Measurements from ENCODE around the gene ZNF581.

ZNF581 gene

DNA sequence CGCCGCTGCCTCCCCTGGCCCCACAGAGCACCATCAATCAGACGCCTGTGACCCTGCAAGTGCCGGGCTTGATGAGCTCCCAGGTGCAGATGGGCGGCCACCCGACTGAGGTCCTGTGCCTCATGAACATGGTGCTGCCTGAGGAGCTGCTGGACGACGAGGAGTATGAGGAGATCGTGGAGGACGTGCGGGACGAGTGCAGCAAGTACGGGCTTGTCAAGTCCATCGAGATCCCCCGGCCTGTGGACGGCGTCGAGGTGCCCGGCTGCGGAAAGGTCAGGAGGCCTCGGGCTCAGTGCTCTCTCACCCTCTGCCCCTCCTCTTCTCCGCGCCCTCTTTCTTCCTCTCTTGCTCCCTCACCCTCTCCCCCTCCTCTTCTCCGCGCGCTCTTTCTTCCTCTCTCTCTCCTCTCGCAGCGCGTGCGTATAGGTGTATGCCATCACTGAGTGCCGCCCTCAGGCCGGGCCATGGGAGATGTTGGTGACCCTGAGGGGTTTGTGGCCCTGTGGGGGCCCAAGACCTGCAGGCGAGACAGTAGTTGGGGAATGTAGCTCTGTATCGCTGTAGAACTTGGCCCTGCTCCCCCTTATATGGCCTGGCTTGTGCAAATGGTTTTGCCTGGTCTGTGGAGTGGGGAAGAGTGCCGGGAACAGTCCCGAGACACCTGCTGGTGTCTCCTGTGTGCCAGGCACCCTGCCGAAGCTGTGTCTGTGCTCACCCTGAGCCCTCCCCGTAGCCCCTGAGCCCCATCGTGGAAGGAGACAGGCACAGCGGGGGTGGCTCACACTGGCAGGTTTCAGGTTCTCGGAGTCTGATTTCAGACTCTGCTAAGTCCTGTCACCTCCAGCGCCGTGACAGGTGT, 26.2 kb downstream of the ZNF581 start:
- no peak overlapping the region for H3K4me3 ChIP-seq (ENCODE audit: low read depth, low read length)
- TF ChIP-seq, protein P1, sequence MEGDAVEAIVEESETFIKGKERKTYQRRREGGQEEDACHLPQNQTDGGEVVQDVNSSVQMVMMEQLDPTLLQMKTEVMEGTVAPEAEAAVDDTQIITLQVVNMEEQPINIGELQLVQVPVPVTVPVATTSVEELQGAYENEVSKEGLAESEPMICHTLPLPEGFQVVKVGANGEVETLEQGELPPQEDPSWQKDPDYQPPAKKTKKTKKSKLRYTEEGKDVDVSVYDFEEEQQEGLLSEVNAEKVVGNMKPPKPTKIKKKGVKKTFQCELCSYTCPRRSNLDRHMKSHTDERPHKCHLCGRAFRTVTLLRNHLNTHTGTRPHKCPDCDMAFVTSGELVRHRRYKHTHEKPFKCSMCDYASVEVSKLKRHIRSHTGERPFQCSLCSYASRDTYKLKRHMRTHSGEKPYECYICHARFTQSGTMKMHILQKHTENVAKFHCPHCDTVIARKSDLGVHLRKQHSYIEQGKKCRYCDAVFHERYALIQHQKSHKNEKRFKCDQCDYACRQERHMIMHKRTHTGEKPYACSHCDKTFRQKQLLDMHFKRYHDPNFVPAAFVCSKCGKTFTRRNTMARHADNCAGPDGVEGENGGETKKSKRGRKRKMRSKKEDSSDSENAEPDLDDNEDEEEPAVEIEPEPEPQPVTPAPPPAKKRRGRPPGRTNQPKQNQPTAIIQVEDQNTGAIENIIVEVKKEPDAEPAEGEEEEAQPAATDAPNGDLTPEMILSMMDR (IDR thresholded peaks at IDR 0.05; ENCODE audit: insufficient read depth, low read length, missing control alignments): no peak
- no peak for DNase-seq (ENCODE audit: low read depth, low spot score)
- POLR2A ChIA-PET: interaction anchor here (0.6 kb wide), 1 partner anchor 423 kb away, joined by 3 read pairs; no protein-coding TSS in a partner anchor
- CTCF ChIA-PET: interaction anchor here (1.3 kb wide), 1 partner anchor 10 kb away, joined by 4 read pairs; no protein-coding TSS in a partner anchor

DNA sequence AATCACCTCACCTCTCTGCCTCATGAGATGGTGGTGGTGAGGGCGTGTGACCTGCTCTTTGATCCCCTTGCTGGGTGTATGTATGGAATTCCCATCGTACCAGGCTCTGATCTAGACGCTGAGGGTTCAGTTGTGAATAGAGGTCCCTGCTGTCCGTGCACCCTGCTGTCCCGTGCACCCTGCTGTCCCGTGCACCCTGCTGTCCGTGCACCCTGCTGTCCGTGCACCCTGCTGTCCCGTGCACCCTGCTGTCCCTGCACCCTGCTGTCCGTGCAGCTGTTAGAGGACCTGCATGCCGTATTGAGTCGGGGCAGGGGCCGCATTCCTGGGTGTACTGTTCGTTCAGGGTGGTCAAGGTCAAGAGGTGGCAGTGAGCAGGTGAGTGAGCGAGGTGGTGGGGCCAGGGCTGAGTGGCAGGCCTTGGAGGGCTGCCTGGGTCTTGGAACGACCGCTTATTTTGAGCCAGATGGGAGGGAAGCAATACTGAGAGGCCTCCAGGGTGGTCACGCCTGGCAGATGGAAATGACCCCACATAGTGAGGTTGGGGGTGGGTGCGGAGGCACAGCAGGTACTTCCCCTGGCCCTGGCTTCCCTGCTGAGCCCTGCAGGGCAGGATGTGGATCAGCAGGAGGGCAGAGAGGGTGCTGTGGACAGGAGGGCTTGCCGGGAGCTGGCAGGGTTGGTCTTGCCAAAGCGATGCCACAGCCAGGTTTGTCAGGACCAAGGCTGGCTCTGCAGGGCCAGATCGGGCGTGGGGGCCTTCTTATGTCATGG, 27.0 kb downstream of the ZNF581 start:
- TF ChIP-seq, protein P1 (IDR thresholded peaks at IDR 0.05; ENCODE audit: insufficient read depth, low read length, missing control alignments): no peak
- ChIA-PET POLR2A (interaction anchor here (1.5 kb wide), 1 partner anchor 16 kb away, joined by 7 read pairs; the partner anchor contains the start of gene U2AF2), CTCF (interaction anchor here (0.8 to 2.4 kb wide), 7 partner anchors 12 to 43 kb away, joined by 3 to 32 read pairs (median 7); partner anchors contain the start of gene CCDC106)
- H3K4me3 ChIP-seq (ENCODE audit: low read depth, low read length): no peak overlapping the region
- no peak for DNase-seq (ENCODE audit: low read depth, low spot score)

DNA sequence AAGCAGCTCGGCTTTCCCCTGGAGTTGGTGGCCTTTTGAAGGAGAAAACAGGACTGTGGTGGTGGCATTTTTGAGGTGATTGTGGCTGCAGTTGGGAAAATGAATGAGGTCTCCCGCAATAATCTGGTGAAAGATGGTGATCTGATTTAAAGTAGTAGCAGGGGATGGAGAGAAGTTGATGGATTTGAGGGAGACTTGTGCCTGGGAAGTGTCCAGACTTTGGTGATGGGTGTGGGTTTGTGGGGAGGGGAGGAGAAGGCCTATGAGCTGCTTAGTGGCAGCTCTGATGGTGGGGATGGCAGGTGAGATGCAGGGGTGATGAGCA, 27.6 kb downstream of the ZNF581 start:
- TF ChIP-seq, protein P1 (IDR thresholded peaks at IDR 0.05; ENCODE audit: insufficient read depth, low read length, missing control alignments): no peak
- POLR2A ChIA-PET: interaction anchor here (0.9 to 1.5 kb wide), 2 partner anchors 15 to 16 kb away, joined by 3 to 7 read pairs; partner anchors contain the start of gene U2AF2

DNA sequence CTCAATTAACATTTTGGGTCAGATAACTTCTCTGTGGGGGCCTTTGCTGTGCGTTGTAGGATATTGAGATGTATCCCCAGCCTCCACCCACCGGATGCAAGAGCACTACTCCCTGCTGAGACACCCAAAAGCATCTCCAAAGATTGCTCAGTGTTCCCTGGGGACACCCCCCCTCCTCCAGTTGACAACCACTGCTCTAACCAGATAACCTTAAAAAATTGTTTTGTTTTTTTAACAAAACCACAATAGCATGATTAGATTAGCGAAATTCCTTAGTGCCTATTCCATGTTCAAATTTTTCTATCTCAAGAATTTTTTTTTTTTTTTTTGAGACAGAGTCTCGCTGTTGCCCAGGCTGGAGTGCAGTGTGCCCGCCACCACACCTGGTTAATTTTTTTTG, 29.0 kb downstream of the ZNF581 start:
- no peak overlapping the region for H3K4me3 ChIP-seq (ENCODE audit: low read depth, low read length)
- ChIA-PET CTCF (interaction anchor here (0.7 to 2.4 kb wide), 10 partner anchors 9 to 559 kb away, joined by 3 to 32 read pairs (median 6); partner anchors contain the start of gene CCDC106), POLR2A (interaction anchor here (1.5 kb wide), 1 partner anchor 18 kb away, joined by 7 read pairs; the partner anchor contains the start of gene U2AF2)
- TF ChIP-seq, protein P1 (IDR thresholded peaks at IDR 0.05; ENCODE audit: insufficient read depth, low read length, missing control alignments): no peak
- no peak for DNase-seq (ENCODE audit: low read depth, low spot score)

More for the DNA sequence above, 27.6 kb downstream of the ZNF581 start:
- H3K4me3 ChIP-seq (ENCODE audit: low read depth, low read length): no peak overlapping the region
- CTCF ChIA-PET: interaction anchor here (0.8 to 2.4 kb wide), 8 partner anchors 8 to 44 kb away, joined by 3 to 32 read pairs (median 6); partner anchors contain the start of gene CCDC106
- no peak for DNase-seq (ENCODE audit: low read depth, low spot score)

DNA sequence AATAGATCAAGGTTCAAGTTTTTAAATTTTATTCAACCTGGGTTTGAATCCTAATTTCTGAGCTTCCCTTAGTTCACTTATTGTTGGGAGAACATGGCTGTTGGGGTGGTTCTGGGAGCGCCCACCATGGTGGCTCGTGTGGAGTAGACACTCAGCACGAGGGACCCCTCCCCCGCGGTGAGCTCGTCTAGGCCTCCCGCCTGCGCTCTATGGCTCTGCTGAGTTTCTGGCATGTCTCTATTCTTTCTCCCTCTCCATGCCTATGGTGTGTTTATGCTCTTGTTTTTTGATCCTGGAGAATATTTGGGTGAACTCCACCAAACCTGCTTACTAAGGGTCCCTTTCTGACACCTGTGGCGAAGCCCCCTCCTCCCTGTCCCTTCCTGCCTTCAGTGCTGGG, 30.0 kb downstream of the ZNF581 start:
- TF ChIP-seq, protein P1 (IDR thresholded peaks at IDR 0.05; ENCODE audit: insufficient read depth, low read length, missing control alignments): no peak
- POLR2A ChIA-PET: no interaction called here
- CTCF ChIA-PET: interaction anchor here (0.7 to 1.7 kb wide), 6 partner anchors 9 to 41 kb away, joined by 3 to 8 read pairs (median 3); partner anchors contain the start of genes CCDC106 and U2AF2
- H3K4me3 ChIP-seq (ENCODE audit: low read depth, low read length): no peak overlapping the region
- DNase-seq (ENCODE audit: low read depth, low spot score): no peak
